SK-N-MC (cell line): ENCODE results near the gene RNF123.

Source experiments
- DNase-seq: peaks from one replicate; pipeline ENCODE4 v3.0.0-alpha.2; 2011; ENCODE audit warnings: low read depth, low spot score
- H3K27ac ChIP-seq: fragments of 200-600 bp; sonication (generic); 2 replicates; pipeline ENCODE4 v1.5.1; 2016; ENCODE audit warnings: mixed run types
- H3K36me3 ChIP-seq: fragments of 200-600 bp; sonication (generic); 2 replicates; pipeline ENCODE4 v1.6.1; 2017; ENCODE audit warnings: antibody characterized with exemption, low read length, mixed read lengths; ENCODE audit not compliant: insufficient read depth
- H3K4me3 ChIP-seq: fragments of 200-600 bp; sonication (generic); 2 replicates; pipeline ENCODE4 v1.5.1; 2016
- H3K9ac ChIP-seq: fragments of 200-600 bp; sonication (generic); 2 replicates; pipeline ENCODE4 v1.8.0; 2017; ENCODE audit warnings: mixed run types, mixed read lengths; ENCODE audit not compliant: insufficient read length
- H3K9me3 ChIP-seq: fragments of 200-600 bp; sonication (generic); 2 replicates; pipeline ENCODE4 v1.6.1; 2017; ENCODE audit warnings: low read depth, mild to moderate bottlenecking, antibody characterized with exemption, low read length, moderate library complexity, mixed read lengths
- EZH2 ChIP-seq: fragments of 200-600 bp; sonication (generic); IDR thresholded peaks from one replicate; pipeline ENCODE4 v1.6.1; 2017; ENCODE audit warnings: antibody characterized with exemption
- FOXP2 ChIP-seq: optimal IDR thresholded peaks from 2 replicates; pipeline ENCODE3; 2011; ENCODE audit warnings: mild to moderate bottlenecking, moderate library complexity; ENCODE audit not compliant: insufficient read depth; ENCODE audit errors: extremely low read length, control extremely low read depth
- POLR2AphosphoS5 ChIP-seq: IDR thresholded peaks from 2 replicates; pipeline ENCODE4 v1.6.1; 2012; ENCODE audit warnings: mild to moderate bottlenecking, low read depth, low read length, borderline replicate concordance

Gene RNF123

DNA sequence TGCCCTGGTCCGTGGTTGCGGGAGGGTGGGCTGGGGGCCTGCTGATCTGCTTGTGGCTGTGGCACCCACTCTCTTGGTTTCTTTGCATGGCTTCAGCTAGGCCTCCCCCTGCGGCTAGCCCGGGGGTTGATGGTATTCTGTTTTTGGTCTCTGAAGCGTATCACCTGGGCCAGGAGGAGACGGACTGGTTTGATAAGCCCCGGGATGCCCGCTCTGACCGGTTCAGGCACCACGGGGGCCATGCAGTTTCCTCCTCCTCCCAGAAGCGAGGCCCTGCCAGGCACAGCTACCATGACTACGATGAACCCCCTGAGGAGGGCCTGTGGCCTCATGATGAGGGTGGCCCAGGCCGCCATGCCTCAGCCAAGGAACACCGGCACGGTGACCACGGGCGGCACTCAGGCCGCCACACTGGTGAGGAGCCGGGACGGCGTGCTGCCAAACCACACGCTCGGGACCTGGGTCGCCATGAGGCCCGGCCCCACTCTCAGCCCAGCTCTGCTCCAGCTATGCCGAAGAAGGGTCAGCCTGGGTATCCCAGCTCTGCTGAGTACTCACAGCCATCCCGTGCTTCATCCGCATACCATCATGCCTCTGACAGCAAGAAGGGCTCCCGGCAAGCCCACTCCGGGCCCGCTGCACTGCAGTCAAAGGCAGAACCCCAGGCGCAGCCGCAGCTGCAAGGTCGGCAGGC lies 26.5 kb upstream of the RNF123 start:
- no peaks in the 10 kb centered on the region for H3K9me3 ChIP-seq
- H3K9ac ChIP-seq = no peak overlapping the region
- DNase-seq = no peak
- no peak overlapping the region for H3K4me3 ChIP-seq
- no peak for TF ChIP-seq FOXP2
- no peak for TF ChIP-seq POLR2AphosphoS5
- TF ChIP-seq EZH2 = no peak
- no peak overlapping the region for H3K27ac ChIP-seq
- H3K36me3 ChIP-seq = no peaks in the 10 kb centered on the region

DNA sequence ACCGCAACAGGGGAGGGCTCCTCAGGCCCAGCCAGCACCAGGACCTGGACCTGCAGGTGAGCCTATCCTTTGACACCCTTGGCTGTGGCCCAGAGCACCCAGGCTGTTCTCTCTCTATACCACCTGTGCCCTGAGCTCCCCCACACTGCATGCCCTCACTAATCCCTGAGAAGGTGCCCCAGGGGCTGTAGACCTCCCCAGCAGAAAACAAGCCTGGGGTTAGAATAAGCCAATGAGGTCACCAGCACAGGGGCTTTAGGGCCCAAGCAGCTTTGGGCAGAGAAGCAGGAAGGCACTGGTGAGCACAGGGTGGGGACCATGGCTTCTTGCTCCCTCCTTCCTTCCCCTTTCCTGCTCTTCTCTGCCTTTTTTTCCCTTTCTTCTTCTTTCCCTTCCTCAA lies 25.5 kb upstream of the RNF123 start:
- H3K36me3 ChIP-seq = no peaks in the 10 kb centered on the region
- TF ChIP-seq POLR2AphosphoS5 (no peak), FOXP2 (no peak), EZH2 (no peak)

DNA sequence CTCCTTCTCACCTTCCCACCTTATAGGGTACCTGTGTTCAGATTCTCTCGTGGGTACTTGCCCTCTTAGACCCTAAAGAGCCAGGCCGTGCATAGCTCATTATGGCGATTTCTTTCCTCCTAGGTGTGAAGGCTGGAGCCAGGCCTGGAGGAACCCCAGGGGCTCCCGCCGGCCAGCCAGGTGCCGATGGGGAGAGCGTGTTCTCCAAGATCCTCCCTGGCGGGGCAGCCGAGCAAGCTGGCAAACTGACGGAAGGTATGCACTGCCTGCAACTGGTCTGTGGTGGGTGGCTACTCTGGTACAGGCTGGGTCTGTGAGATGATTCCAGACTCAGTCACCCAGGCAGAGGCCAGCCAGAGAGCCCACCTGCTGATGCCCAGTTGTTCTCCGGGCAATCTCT lies 25.1 kb upstream of the RNF123 start:
- DNase-seq = no peak
- Histone ChIP-seq H3K36me3 (no peaks in the 10 kb centered on the region), H3K27ac (no peak overlapping the region), H3K4me3 (no peak overlapping the region), H3K9me3 (no peaks in the 10 kb centered on the region), H3K9ac (no peak overlapping the region)
- TF ChIP-seq POLR2AphosphoS5 = no peak
- no peak for TF ChIP-seq EZH2
- no peak for TF ChIP-seq FOXP2

More for the DNA sequence above, 25.5 kb upstream of the RNF123 start:
- no peaks in the 10 kb centered on the region for H3K9me3 ChIP-seq
- no peak overlapping the region for H3K27ac ChIP-seq
- no peak overlapping the region for H3K9ac ChIP-seq
- DNase-seq = no peak
- H3K4me3 ChIP-seq = no peak overlapping the region

GRCh38 chr3:49665822-49666519 lies 23.4 kb upstream of the RNF123 start:
- Histone ChIP-seq H3K36me3 (no peaks in the 10 kb centered on the region), H3K9me3 (no peaks in the 10 kb centered on the region), H3K27ac (no peak overlapping the region), H3K4me3 (no peak overlapping the region), H3K9ac (no peak overlapping the region)
- DNase-seq = no peak
- TF ChIP-seq POLR2AphosphoS5 (no peak), EZH2 (no peak), FOXP2 (no peak)

DNA sequence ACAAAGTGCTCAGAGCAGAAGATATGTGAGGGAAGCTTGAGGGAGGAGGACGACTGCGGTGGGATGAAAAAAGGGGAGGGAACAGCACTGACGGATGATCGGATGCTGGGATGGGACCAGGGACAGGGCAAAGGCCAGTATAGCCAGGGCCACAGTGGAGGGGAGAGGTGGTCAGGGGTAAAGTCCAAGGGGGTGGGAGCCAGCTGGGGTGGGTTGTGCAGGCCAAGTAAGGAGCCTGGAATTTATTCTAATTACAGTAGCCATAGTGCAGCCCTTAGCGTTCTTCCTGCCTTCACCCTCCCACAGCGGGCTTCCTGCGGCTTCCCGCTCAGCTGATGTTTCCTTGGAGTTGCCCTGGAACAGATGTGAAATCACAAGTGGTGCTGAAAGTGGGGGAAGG lies 22.8 kb upstream of the RNF123 start:
- DNase-seq = no peak
- Histone ChIP-seq H3K36me3 (no peaks in the 10 kb centered on the region), H3K9ac (no peak overlapping the region), H3K9me3 (no peaks in the 10 kb centered on the region), H3K4me3 (no peak overlapping the region), H3K27ac (no peak overlapping the region)
- TF ChIP-seq EZH2 = no peak
- no peak for TF ChIP-seq POLR2AphosphoS5
- TF ChIP-seq FOXP2 = no peak

DNA sequence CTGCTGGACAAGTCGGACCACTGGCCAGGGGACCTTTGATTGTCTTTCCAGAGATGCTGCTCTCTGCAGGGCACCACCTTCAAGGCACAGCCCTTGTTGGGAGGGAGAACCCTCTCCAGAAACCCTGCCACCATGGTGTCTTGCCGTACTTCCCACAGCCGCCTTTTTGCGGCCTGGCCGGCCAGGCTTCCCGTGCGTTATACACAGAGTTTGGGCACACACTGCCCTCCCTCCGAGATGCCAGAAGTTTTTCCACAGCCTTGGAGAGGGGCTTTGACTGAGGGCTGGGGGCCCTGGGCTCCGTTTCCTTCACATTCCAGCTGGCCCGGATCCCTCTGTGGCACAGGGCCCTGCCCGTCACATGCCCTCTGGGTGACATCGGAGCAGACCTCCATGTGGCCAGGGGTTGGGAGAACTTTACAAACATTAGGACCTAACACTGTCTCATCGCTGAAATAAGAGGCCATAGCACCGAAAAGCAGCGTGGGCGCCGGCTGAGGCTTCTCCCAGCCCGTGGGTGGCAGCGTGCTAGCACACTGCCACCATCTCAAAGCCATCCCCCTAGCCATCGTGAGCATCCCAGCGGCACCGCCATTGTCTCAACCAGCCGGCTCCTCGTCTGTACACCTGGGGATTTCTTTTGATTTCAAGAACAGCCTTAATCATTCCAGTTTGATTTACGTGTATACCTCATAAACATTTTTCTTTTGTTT lies 21.5 kb upstream of the RNF123 start:
- Histone ChIP-seq H3K4me3 (no peak overlapping the region), H3K36me3 (no peaks in the 10 kb centered on the region), H3K9ac (no peak overlapping the region), H3K9me3 (no peaks in the 10 kb centered on the region), H3K27ac (no peak overlapping the region)
- TF ChIP-seq FOXP2 (no peak), POLR2AphosphoS5 (no peak), EZH2 (no peak)
- no peak for DNase-seq

- Histone ChIP-seq H3K9me3 (no peaks in the 10 kb centered on the region), H3K27ac (no peak overlapping the region), H3K36me3 (no peaks in the 10 kb centered on the region), H3K9ac (no peak overlapping the region), H3K4me3 (no peak overlapping the region)
- no peak for TF ChIP-seq POLR2AphosphoS5
- no peak for TF ChIP-seq FOXP2
- no peak for TF ChIP-seq EZH2
- no peak for DNase-seq
Observed at GRCh38 chr3:49668414-49668797, 21.0 kb upstream of the RNF123 start.

DNA sequence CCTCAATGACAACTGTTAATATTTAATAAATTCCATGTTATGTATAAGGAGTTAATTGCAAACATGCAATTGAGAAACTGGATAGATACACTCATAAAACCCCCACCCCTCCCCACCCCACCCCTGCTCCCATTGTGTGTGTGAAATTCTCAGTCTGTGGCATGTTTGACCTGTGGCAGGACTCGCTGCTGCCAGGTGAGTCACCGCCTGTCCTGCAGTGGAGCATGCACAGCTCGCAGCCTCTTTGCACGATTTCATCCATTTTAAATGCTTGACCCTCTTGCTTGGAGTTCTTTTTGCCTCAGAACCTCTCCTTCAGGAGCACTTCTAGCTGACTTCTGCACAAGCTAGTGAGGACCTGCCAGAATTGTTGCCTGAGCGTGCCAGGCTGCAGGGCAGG lies 20.5 kb upstream of the RNF123 start:
- H3K27ac ChIP-seq = no peak overlapping the region
- no peak for DNase-seq

DNA sequence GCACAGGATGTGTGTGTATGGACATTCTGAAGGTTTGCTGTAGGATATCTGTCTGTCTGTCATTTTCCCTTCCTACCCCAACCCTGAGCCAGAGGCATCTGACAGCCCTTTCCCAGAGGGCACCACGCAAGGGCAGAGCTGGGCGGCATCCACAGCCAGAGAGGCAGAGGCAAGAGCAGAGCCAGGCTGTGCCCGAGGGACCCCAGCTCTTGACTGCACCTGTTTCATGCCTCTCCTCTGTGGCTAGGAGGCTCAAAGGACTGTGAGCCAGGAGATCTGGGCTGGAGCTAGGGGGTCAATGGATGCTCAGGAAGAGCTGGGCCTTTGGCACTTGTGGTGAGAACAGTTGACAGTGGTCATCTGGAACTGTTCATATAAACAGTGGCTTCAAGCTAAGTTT lies 20.0 kb upstream of the RNF123 start:
- Histone ChIP-seq H3K4me3 (no peak overlapping the region), H3K36me3 (no peaks in the 10 kb centered on the region), H3K27ac (no peak overlapping the region), H3K9ac (no peak overlapping the region), H3K9me3 (no peaks in the 10 kb centered on the region)
- no peak for DNase-seq
- TF ChIP-seq POLR2AphosphoS5 (no peak), FOXP2 (no peak), EZH2 (no peak)

More for the DNA sequence above, 20.5 kb upstream of the RNF123 start:
- TF ChIP-seq EZH2 (no peak), FOXP2 (no peak), POLR2AphosphoS5 (no peak)
- Histone ChIP-seq H3K9me3 (no peaks in the 10 kb centered on the region), H3K9ac (no peak overlapping the region), H3K4me3 (no peak overlapping the region), H3K36me3 (no peaks in the 10 kb centered on the region)
